H9 (cell line): ENCODE measurements around the gene CES2. TPM values are rescaled to one million over a fixed set of nuclear protein-coding genes. Genes with fewer than 3 reads are reported as not detected.

ENCODE experiments used
- DNase-seq: peaks from one replicate; pipeline ENCODE4 v3.0.0-alpha.2; 2017
- H2AFZ ChIP-seq: one replicate; pipeline ENCODE4 v1.6.1; 2013; ENCODE audit warnings: mild to moderate bottlenecking, low read length, control low read depth, moderate library complexity
- H2AK5ac ChIP-seq: 2 replicates; pipeline ENCODE4 v1.6.1; 2013; ENCODE audit warnings: low read length, control low read depth, mixed read lengths; ENCODE audit not compliant: insufficient read length
- H2BK120ac ChIP-seq: one replicate; pipeline ENCODE4 v1.6.1; 2013; ENCODE audit warnings: low read depth, mild to moderate bottlenecking, low read length, control low read depth, inconsistent platforms; ENCODE audit not compliant: poor library complexity, severe bottlenecking
- H2BK12ac ChIP-seq: 2 replicates; pipeline ENCODE4 v1.6.1; 2013; ENCODE audit warnings: low read length, control low read depth, mixed read lengths, low read depth; ENCODE audit not compliant: insufficient read length
- H2BK15ac ChIP-seq: 2 replicates; pipeline ENCODE4 v1.6.1; 2013; ENCODE audit warnings: low read depth, low read length, control low read depth
- H2BK20ac ChIP-seq: one replicate; pipeline ENCODE4 v1.6.1; 2013; ENCODE audit warnings: low read depth, mild to moderate bottlenecking, low read length, control low read depth, inconsistent platforms; ENCODE audit not compliant: poor library complexity, severe bottlenecking
- H2BK5ac ChIP-seq: 2 replicates; pipeline ENCODE4 v1.6.1; 2013; ENCODE audit warnings: low read length, control low read depth, mixed read lengths; ENCODE audit not compliant: insufficient read length
- H3K14ac ChIP-seq: 2 replicates; pipeline ENCODE4 v1.6.1; 2013; ENCODE audit warnings: low read length, control low read depth; ENCODE audit not compliant: insufficient read depth
- H3K18ac ChIP-seq: 2 replicates; pipeline ENCODE4 v1.6.1; 2013; ENCODE audit warnings: low read depth, mild to moderate bottlenecking, mixed read lengths, low read length, control low read depth; ENCODE audit not compliant: insufficient read length
- H3K23ac ChIP-seq: 2 replicates; pipeline ENCODE4 v1.6.1; 2013; ENCODE audit warnings: low read length, control low read depth, mixed read lengths, low read depth; ENCODE audit not compliant: insufficient read length
- H3K23me2 ChIP-seq: 2 replicates; pipeline ENCODE4 v1.6.1; 2013; ENCODE audit warnings: low read depth, mild to moderate bottlenecking, mixed read lengths, low read length, control low read depth; ENCODE audit not compliant: insufficient read length, poor library complexity, severe bottlenecking
- H3K27ac ChIP-seq: 2 replicates; pipeline ENCODE4 v1.5.1; 2013; ENCODE audit warnings: low read length, control low read depth, mixed read lengths, low read depth; ENCODE audit not compliant: insufficient read length
- H3K27me3 ChIP-seq: 2 replicates; pipeline ENCODE4 v1.6.1; 2013; ENCODE audit warnings: low read length, control low read depth, inconsistent platforms; ENCODE audit not compliant: insufficient read depth
- H3K4ac ChIP-seq: 2 replicates; pipeline ENCODE4 v1.6.1; 2013; ENCODE audit warnings: low read depth, mild to moderate bottlenecking, control low read depth, inconsistent platforms, low read length, moderate library complexity
- H3K4me1 ChIP-seq: 2 replicates; pipeline ENCODE4 v1.6.1; 2013; ENCODE audit warnings: low read length, control low read depth, inconsistent platforms; ENCODE audit not compliant: insufficient read depth
- H3K4me2 ChIP-seq: 2 replicates; pipeline ENCODE4 v1.6.1; 2013; ENCODE audit warnings: low read length, control low read depth, mixed read lengths; ENCODE audit not compliant: insufficient read length, insufficient read depth
- H3K56ac ChIP-seq: 2 replicates; pipeline ENCODE4 v1.6.1; 2013; ENCODE audit warnings: low read depth, mild to moderate bottlenecking, mixed read lengths, low read length, control low read depth; ENCODE audit not compliant: insufficient read length
- H3K79me1 ChIP-seq: 2 replicates; pipeline ENCODE4 v1.6.1; 2013; ENCODE audit warnings: low read depth, mild to moderate bottlenecking, moderate library complexity, low read length, control low read depth, inconsistent platforms; ENCODE audit not compliant: insufficient read depth, poor library complexity, severe bottlenecking
- H3K79me2 ChIP-seq: 2 replicates; pipeline ENCODE4 v1.6.1; 2013; ENCODE audit warnings: low read length, control low read depth, inconsistent platforms; ENCODE audit not compliant: insufficient read depth
- H3K9ac ChIP-seq: 2 replicates; pipeline ENCODE4 v1.6.1; 2013; ENCODE audit warnings: low read length, control low read depth, mixed read lengths; ENCODE audit not compliant: insufficient read length; ENCODE audit errors: extremely low read depth
- H3K9me3 ChIP-seq: one replicate; pipeline ENCODE4 v1.6.1; 2013; ENCODE audit warnings: low read depth, low read length, inconsistent platforms; ENCODE audit not compliant: control insufficient read depth
- H3T11ph ChIP-seq: one replicate; pipeline ENCODE4 v1.6.1; 2013; ENCODE audit warnings: mild to moderate bottlenecking, low read length, control low read depth, inconsistent platforms
- H4K20me1 ChIP-seq: one replicate; pipeline ENCODE4 v1.6.1; 2013; ENCODE audit not compliant: control insufficient read depth, insufficient read length, insufficient read depth
- H4K5ac ChIP-seq: 2 replicates; pipeline ENCODE4 v1.6.1; 2013; ENCODE audit warnings: low read depth, mild to moderate bottlenecking, mixed read lengths, low read length, control low read depth; ENCODE audit not compliant: insufficient read length
- H4K8ac ChIP-seq: replicated peaks from 2 replicates; pipeline ENCODE4 v1.6.1; 2013; ENCODE audit warnings: low read length, control low read depth, mixed read lengths, low read depth; ENCODE audit not compliant: insufficient read length
- H4K91ac ChIP-seq: 2 replicates; pipeline ENCODE4 v1.6.1; 2013; ENCODE audit warnings: low read depth, mild to moderate bottlenecking, moderate library complexity, mixed read lengths, low read length, control low read depth; ENCODE audit not compliant: insufficient read length
- H3K27ac Mint-ChIP-seq, 3 experiments: 2 replicates in 2 of 3; 3 replicates in 1 of 3; pipeline ENCODE4 v1.8.0; 2020 to 2021; ENCODE audit warnings: mixed read lengths in 3 of 3, mild to moderate bottlenecking in 1 of 3, moderate library complexity in 1 of 3
- H3K27me3 Mint-ChIP-seq: 2 replicates; pipeline ENCODE4 v1.8.0; 2021; ENCODE audit warnings: low read depth, mild to moderate bottlenecking, moderate library complexity, mixed read lengths
- H3K36me3 Mint-ChIP-seq, 3 experiments: 2 replicates in 2 of 3; 3 replicates in 1 of 3; pipeline ENCODE4 v1.8.0; 2020 to 2021; ENCODE audit warnings: low read depth in 3 of 3, mixed read lengths in 3 of 3; ENCODE audit not compliant: insufficient read depth in 1 of 3
- H3K4me1 Mint-ChIP-seq, 2 experiments: 2 replicates each; pipeline ENCODE4 v1.8.0; 2020; ENCODE audit warnings: mixed read lengths in 2 of 2
- H3K4me3 Mint-ChIP-seq, 2 experiments: 2 replicates in 1 of 2; 3 replicates in 1 of 2; pipeline ENCODE4 v1.8.0; 2020 to 2021; ENCODE audit warnings: mild to moderate bottlenecking in 2 of 2, mixed read lengths in 2 of 2, moderate library complexity in 1 of 2
- H3K9me3 Mint-ChIP-seq, 2 experiments: 2 replicates in 1 of 2; 3 replicates in 1 of 2; pipeline ENCODE4 v1.8.0; 2020; ENCODE audit warnings: mild to moderate bottlenecking in 2 of 2, mixed read lengths in 2 of 2, moderate library complexity in 1 of 2
- WGBS: extraction: QIAGEN DNeasy Blood & Tissue Kit; methylation state at CpG from one replicate; pipeline ENCODE4 v1.1.7; 2013; ENCODE audit warnings: missing lambda C conversion rate, low lambda C conversion rate, mixed read lengths; ENCODE audit not compliant: insufficient read length; ENCODE audit errors: extremely low coverage; 5-methylcytosine and 5-hydroxymethylcytosine counted together
- total RNA-seq: library from RNA; stranded (reverse); gene quantifications from 2 replicates; pipeline ENCODE4 v1.2.1, GENCODE V29; 2021
- TF ChIP-seq, protein P1 (sequence below): fragments of 200-600 bp; sonication (generic); conservative IDR thresholded peaks from 3 replicates; pipeline ENCODE4 v1.8.0; 2021; ENCODE audit warnings: antibody characterized with exemption, mild to moderate bottlenecking

CES2 gene
- total RNA-seq, 1 experiment from 2014 or later, result 28.2 TPM

DNA sequence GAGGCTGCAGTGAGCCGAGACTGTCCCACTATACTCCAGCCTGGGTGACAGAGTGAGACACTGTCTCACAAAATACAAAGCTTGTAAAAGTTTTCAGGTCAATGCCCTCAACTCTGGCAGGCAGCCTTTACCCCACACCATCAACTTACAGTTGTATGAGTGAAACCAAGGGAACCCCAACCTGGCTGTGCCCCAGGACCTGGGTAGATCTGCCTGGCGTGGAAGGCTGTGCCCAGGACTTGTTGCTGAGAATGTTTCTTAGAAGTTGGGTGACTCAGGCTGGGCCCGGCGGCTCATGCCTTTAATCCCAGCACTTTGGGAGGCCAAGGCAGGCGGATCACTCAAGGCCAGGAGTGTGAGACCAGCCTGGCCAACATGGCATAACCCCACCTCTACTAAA is 33.5 kb downstream of the CES2 start:
- H2AK5ac ChIP-seq, result no peak overlapping the region
- H3T11ph ChIP-seq, result no peak overlapping the region
- DNase-seq, result no peak
- WGBS, result no CpG with 5 or more reads among the region's 5 CpGs
- no peaks in the 10 kb centered on the region for H3K36me3 Mint-ChIP-seq
- no peak overlapping the region for H4K8ac ChIP-seq
- H3K23ac ChIP-seq, result no peak overlapping the region
- no peak overlapping the region for H4K5ac ChIP-seq
- no peak overlapping the region for H2AFZ ChIP-seq
- no peaks in the 10 kb centered on the region for H4K20me1 ChIP-seq
- no peak overlapping the region for H2BK20ac ChIP-seq
- H3K23me2 ChIP-seq, result no peaks in the 10 kb centered on the region
- H2BK15ac ChIP-seq, result no peak overlapping the region
- no peak overlapping the region for H3K56ac ChIP-seq
- H2BK120ac ChIP-seq, result no peak overlapping the region
- no peak overlapping the region for H3K27ac Mint-ChIP-seq
- no peak overlapping the region for H3K14ac ChIP-seq
- H4K91ac ChIP-seq, result no peak overlapping the region
- no peaks in the 10 kb centered on the region for H3K9me3 ChIP-seq
- H2BK5ac ChIP-seq, result no peak overlapping the region
- no peaks in the 10 kb centered on the region for H3K79me2 ChIP-seq
- no peaks in the 10 kb centered on the region for H3K9me3 Mint-ChIP-seq
- no peak overlapping the region for H3K9ac ChIP-seq
- H3K27ac ChIP-seq, result no peak overlapping the region
- H3K27me3 ChIP-seq, result no peaks in the 10 kb centered on the region
- no peak overlapping the region for H3K4me2 ChIP-seq
- H3K4me1 Mint-ChIP-seq, result peaks cover 0 to 6% of the 10 kb centered on the region in 2 experiments; a peak in 2 of 4 replicates
- no peak overlapping the region for H2BK12ac ChIP-seq
- no peak overlapping the region for H3K4me3 Mint-ChIP-seq
- H3K18ac ChIP-seq, result no peak overlapping the region
- TF ChIP-seq, protein P1, sequence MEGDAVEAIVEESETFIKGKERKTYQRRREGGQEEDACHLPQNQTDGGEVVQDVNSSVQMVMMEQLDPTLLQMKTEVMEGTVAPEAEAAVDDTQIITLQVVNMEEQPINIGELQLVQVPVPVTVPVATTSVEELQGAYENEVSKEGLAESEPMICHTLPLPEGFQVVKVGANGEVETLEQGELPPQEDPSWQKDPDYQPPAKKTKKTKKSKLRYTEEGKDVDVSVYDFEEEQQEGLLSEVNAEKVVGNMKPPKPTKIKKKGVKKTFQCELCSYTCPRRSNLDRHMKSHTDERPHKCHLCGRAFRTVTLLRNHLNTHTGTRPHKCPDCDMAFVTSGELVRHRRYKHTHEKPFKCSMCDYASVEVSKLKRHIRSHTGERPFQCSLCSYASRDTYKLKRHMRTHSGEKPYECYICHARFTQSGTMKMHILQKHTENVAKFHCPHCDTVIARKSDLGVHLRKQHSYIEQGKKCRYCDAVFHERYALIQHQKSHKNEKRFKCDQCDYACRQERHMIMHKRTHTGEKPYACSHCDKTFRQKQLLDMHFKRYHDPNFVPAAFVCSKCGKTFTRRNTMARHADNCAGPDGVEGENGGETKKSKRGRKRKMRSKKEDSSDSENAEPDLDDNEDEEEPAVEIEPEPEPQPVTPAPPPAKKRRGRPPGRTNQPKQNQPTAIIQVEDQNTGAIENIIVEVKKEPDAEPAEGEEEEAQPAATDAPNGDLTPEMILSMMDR, result no peak
- H3K79me1 ChIP-seq, result no peaks in the 10 kb centered on the region
- no peak overlapping the region for H3K4ac ChIP-seq
- peaks cover 7% of the 10 kb centered on the region; the same call in 1 of the 2 replicates for H3K27me3 Mint-ChIP-seq
- no peaks in the 10 kb centered on the region for H3K4me1 ChIP-seq
